C4-2B (cell line): ENCODE data around the gene GLCCI1.

Experiments used
- CTCF ChIP-seq: fragments of 450-650 bp; conservative IDR thresholded peaks from 2 replicates; pipeline ENCODE4 v1.5.1; 2017; ENCODE audit warnings: mild to moderate bottlenecking
- ZFX ChIP-seq: fragments of 450-650 bp; IDR thresholded peaks from 2 replicates; pipeline ENCODE4 v1.6.1; 2017

- TF ChIP-seq CTCF: no peak
- TF ChIP-seq ZFX: no peak
Observed at GRCh38 chr7:7966141-7966734, 2.4 kb upstream of the GLCCI1 start.
